Smooth muscle cell (in vitro differentiated cells): ENCODE results near the gene FAIM2. TPM values are rescaled to one million over a fixed set of nuclear protein-coding genes. Genes with fewer than 3 reads are reported as not detected.

ENCODE experiments used
- DNase-seq: peaks from one replicate; lab custom pipeline; 2025; ENCODE audit not compliant: unreplicated experiment; lab: John Stamatoyannopoulos, UW
- H2AFZ ChIP-seq: fragments of 200-600 bp; sonication (generic); 2 replicates; pipeline ENCODE4 v1.6.0; 2016; ENCODE audit warnings: antibody characterized with exemption, low read depth, mild to moderate bottlenecking
- H3F3A ChIP-seq: fragments of 200-600 bp; sonication (generic); 2 replicates; pipeline ENCODE4 v1.6.0; 2017; ENCODE audit warnings: antibody characterized with exemption, low read depth
- H3K27ac ChIP-seq: fragments of 200-600 bp; sonication (generic); 2 replicates; pipeline ENCODE4 v1.5.1; 2016; ENCODE audit warnings: low read depth, mild to moderate bottlenecking
- H3K27me3 ChIP-seq: fragments of 200-600 bp; sonication (generic); 2 replicates; pipeline ENCODE4 v1.6.1; 2016; ENCODE audit warnings: low read depth, mild to moderate bottlenecking
- H3K36me3 ChIP-seq: fragments of 200-600 bp; sonication (generic); 2 replicates; pipeline ENCODE4 v1.5.1; 2016; ENCODE audit warnings: low read depth
- H3K4me1 ChIP-seq: fragments of 200-600 bp; sonication (generic); 2 replicates; pipeline ENCODE4 v1.5.1; 2016; ENCODE audit warnings: low read depth
- H3K4me2 ChIP-seq: fragments of 200-600 bp; sonication (generic); 2 replicates; pipeline ENCODE4 v1.6.0; 2016; ENCODE audit warnings: mild to moderate bottlenecking
- H3K4me3 ChIP-seq: fragments of 200-600 bp; sonication (generic); 2 replicates; pipeline ENCODE4 v1.5.1; 2016; ENCODE audit warnings: mild to moderate bottlenecking
- H3K79me2 ChIP-seq: fragments of 200-600 bp; sonication (generic); 2 replicates; pipeline ENCODE4 v1.6.0; 2016; ENCODE audit warnings: low read depth, mild to moderate bottlenecking
- H3K9ac ChIP-seq: fragments of 200-600 bp; sonication (generic); 2 replicates; pipeline ENCODE4 v1.6.0; 2016; ENCODE audit warnings: low read depth
- H3K9me3 ChIP-seq: fragments of 200-600 bp; sonication (generic); replicated peaks from 2 replicates; pipeline ENCODE4 v1.5.1; 2016; ENCODE audit warnings: low read depth
- H4K20me1 ChIP-seq: fragments of 200-600 bp; sonication (generic); 2 replicates; pipeline ENCODE4 v1.6.0; 2016; ENCODE audit warnings: low read depth
- CTCF ChIP-seq: fragments of 200-600 bp; sonication (generic); IDR thresholded peaks from 2 replicates; pipeline ENCODE4 v1.5.1; 2017; ENCODE audit warnings: borderline replicate concordance, mild to moderate bottlenecking, antibody characterized with exemption; ENCODE audit not compliant: insufficient read depth, poor library complexity, severe bottlenecking
- WGBS: methylation state at CpG from one replicate; pipeline ENCODE4 v1.1.7; 2016; ENCODE audit warnings: low lambda C conversion rate; 5-methylcytosine and 5-hydroxymethylcytosine counted together
- polyA plus RNA-seq: library from polyadenylated mRNA; unstranded; fragments of >200 nt; fragmentation: Nextera tagmentation; extraction: Ambion mirVana; gene quantifications from 2 replicates; pipeline ENCODE4 v1.2.1, GENCODE V29; 2016
- total RNA-seq: library from RNA; depleted of rRNA; stranded (reverse); fragments of >200 nt; gene quantifications from 2 replicates; pipeline ENCODE4 v1.2.3, GENCODE V29; 2014

Gene FAIM2
- total and polyA plus RNA-seq, 2 experiments from 2014 or later = 0.67 to 1.2 TPM

GRCh38 chr12:49843876-49844437 is 59.7 kb downstream of the FAIM2 start:
- H3K9ac ChIP-seq = no peak overlapping the region
- no peak overlapping the region for H3K4me2 ChIP-seq
- DNase-seq = no peak
- no peak overlapping the region for H3K4me3 ChIP-seq
- no peaks in the 10 kb centered on the region for H3K36me3 ChIP-seq
- H3K9me3 ChIP-seq = no peaks in the 10 kb centered on the region
- H3F3A ChIP-seq = peaks cover 22% of the 10 kb centered on the region
- peaks cover 16% of the 10 kb centered on the region for H3K27me3 ChIP-seq
- WGBS = 92% methylated on average over 4 of the region's 4 CpGs
- H3K79me2 ChIP-seq = no peaks in the 10 kb centered on the region
- no peak for TF ChIP-seq CTCF
- peaks cover 7% of the 10 kb centered on the region for H3K4me1 ChIP-seq
- H3K27ac ChIP-seq = no peak overlapping the region
- H2AFZ ChIP-seq = peak overlapping the region; percentile 90
- H4K20me1 ChIP-seq = no peaks in the 10 kb centered on the region

- 91% methylated on average over 7 of the region's 7 CpGs for WGBS
- Histone ChIP-seq H3K9me3 (no peaks in the 10 kb centered on the region), H3K9ac (peak overlapping the region; percentile 37), H3K4me2 (peak overlapping the region; percentile 92), H4K20me1 (no peaks in the 10 kb centered on the region), H3K27me3 (peaks cover 11% of the 10 kb centered on the region), H3F3A (peaks cover 22% of the 10 kb centered on the region), H3K4me1 (peaks cover 7% of the 10 kb centered on the region), H3K27ac (peak overlapping the region; percentile 79), H3K79me2 (no peaks in the 10 kb centered on the region), H2AFZ (peak overlapping the region; percentile 90), H3K36me3 (no peaks in the 10 kb centered on the region), H3K4me3 (peak overlapping the region; percentile 72)
- DNase-seq = no peak
- no peak for TF ChIP-seq CTCF
Observed at GRCh38 chr12:49843411-49843810, 60.3 kb downstream of the FAIM2 start.

- Histone ChIP-seq H4K20me1 (no peaks in the 10 kb centered on the region), H3K4me2 (peak within 1 kb of the TSS; percentile 92), H3F3A (peaks cover 22% of the 10 kb centered on the region), H3K27ac (peak within 1 kb of the TSS; percentile 79), H3K9me3 (no peaks in the 10 kb centered on the region), H3K4me1 (peaks cover 7% of the 10 kb centered on the region), H2AFZ (peak within 1 kb of the TSS; percentile 90), H3K27me3 (peaks cover 4% of the 10 kb centered on the region), H3K79me2 (no peaks in the 10 kb centered on the region), H3K36me3 (no peaks in the 10 kb centered on the region), H3K4me3 (peak within 1 kb of the TSS; percentile 72), H3K9ac (peak within 1 kb of the TSS; percentile 37)
- WGBS = 1% methylated on average over 55 of the region's 55 CpGs
- DNase-seq = peak; percentile 80
- no peak for TF ChIP-seq CTCF
Observed at GRCh38 chr12:49842519-49843352, 61.0 kb downstream of the FAIM2 start, which contains the start of gene BCDIN3D. TSS of gene BCDIN3D (minus strand) at chr12:49843106. CDS start at chr12:49843087, 19 bp downstream.
